ENCODE results near the gene SNAP25. TPM values are rescaled to one million over a fixed set of nuclear protein-coding genes. Genes with fewer than 3 reads are reported as not detected.

The SNAP25 gene
- total and polyA plus RNA-seq, 2 donors = 0.42 to 2.0 TPM

DNA sequence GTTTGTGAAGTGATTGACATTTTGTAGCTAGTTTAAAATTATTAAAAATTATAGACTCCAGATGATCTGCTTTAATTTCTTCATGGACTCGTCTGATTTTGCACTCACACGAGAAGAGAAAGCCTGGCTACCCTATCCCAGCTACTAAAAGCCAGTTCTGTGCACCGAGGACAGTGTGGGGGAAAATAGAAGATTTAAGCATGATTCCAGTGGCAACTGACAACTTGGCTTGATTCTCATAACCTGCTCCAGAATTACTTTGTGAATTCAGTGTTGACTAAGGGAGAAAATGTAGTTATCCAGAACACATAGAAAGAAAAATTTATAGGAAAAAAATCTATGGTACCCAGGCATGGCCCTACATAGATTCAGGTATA lies 88.7 kb downstream of the SNAP25 start:
- WGBS = 8% methylated on average over 3 of the region's 3 CpGs
- H3K4me1 ChIP-seq (ENCODE audit: control insufficient read depth in 2 of 2, insufficient read depth in 2 of 2, low read length in 2 of 2) = no peaks in the 10 kb centered on the region
- H3K27ac ChIP-seq (ENCODE audit: low read depth in 1 of 2, low read length in 1 of 2) = no peak overlapping the region
- no peaks in the 10 kb centered on the region for H3K36me3 ChIP-seq (ENCODE audit: control insufficient read depth in 2 of 2, insufficient read depth in 2 of 2, low read length in 1 of 2)
- H3K9me3 ChIP-seq (ENCODE audit: control insufficient read depth in 2 of 2, insufficient read depth in 1 of 2, low read length in 1 of 2) = no peaks in the 10 kb centered on the region
- H3K27me3 ChIP-seq (ENCODE audit: control insufficient read depth in 2 of 2, insufficient read depth in 1 of 2, low read length in 1 of 2) = no peaks in the 10 kb centered on the region
- DNase-seq (ENCODE audit: low read depth in 6 of 9, low spot score in 9 of 9) = no peak
- no peak overlapping the region for H3K4me3 ChIP-seq (ENCODE audit: low read length in 2 of 2)

DNA sequence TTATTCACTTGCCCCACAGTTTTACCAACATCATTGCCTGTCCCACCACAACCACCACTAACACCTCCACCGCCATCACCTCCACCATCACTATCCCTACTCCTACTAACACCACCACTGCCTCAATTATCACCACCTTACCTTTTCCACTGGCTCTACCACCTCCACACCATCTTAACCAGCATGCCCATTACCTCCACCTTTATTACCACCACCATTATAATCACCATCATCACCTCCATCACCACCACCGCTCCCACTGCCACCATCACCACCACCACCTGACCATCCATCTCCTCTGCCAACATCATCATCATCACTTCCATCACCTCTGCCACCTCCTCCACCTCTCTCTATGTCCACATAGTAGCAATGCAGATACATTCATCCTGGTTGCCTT lies 90.0 kb downstream of the SNAP25 start:
- no peaks in the 10 kb centered on the region for H3K36me3 ChIP-seq (ENCODE audit: control insufficient read depth in 2 of 2, insufficient read depth in 2 of 2, low read length in 1 of 2)
- H3K4me1 ChIP-seq (ENCODE audit: control insufficient read depth in 2 of 2, insufficient read depth in 2 of 2, low read length in 2 of 2) = no peaks in the 10 kb centered on the region
- no peak overlapping the region for H3K4me3 ChIP-seq (ENCODE audit: low read length in 2 of 2)
- no peak for DNase-seq (ENCODE audit: low read depth in 6 of 9, low spot score in 9 of 9)
- no peaks in the 10 kb centered on the region for H3K27me3 ChIP-seq (ENCODE audit: control insufficient read depth in 2 of 2, insufficient read depth in 1 of 2, low read length in 1 of 2)
- H3K27ac ChIP-seq (ENCODE audit: low read depth in 1 of 2, low read length in 1 of 2) = no peak overlapping the region
- H3K9me3 ChIP-seq (ENCODE audit: control insufficient read depth in 2 of 2, insufficient read depth in 1 of 2, low read length in 1 of 2) = no peaks in the 10 kb centered on the region
- WGBS = 74% methylated on average over 2 of the region's 2 CpGs

DNA sequence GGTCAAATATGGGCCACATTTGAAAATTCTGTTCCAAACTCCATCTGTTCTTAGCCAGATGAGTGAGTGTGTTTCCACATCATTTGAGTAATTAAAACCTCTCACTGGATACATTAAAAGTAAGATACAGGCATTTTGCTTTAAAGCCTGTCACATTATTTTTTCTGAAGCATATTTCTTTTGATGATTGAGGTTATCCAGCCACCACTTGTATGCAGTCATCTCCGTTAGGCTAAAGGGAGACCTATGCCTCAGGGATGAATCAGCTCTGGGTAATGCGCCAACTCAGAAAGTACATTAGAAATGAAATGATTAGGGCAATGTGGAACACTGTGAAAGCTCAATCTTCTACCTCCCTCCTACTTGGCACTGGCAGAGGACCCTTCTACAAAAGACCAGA lies 90.7 kb downstream of the SNAP25 start:
- no peak overlapping the region for H3K4me3 ChIP-seq (ENCODE audit: low read length in 2 of 2)
- no peaks in the 10 kb centered on the region for H3K27me3 ChIP-seq (ENCODE audit: control insufficient read depth in 2 of 2, insufficient read depth in 1 of 2, low read length in 1 of 2)
- H3K4me1 ChIP-seq (ENCODE audit: control insufficient read depth in 2 of 2, insufficient read depth in 2 of 2, low read length in 2 of 2) = no peaks in the 10 kb centered on the region
- H3K9me3 ChIP-seq (ENCODE audit: control insufficient read depth in 2 of 2, insufficient read depth in 1 of 2, low read length in 1 of 2) = no peaks in the 10 kb centered on the region
- DNase-seq (ENCODE audit: low read depth in 6 of 9, low spot score in 9 of 9) = no peak
- H3K27ac ChIP-seq (ENCODE audit: low read depth in 1 of 2, low read length in 1 of 2) = no peak overlapping the region
- H3K36me3 ChIP-seq (ENCODE audit: control insufficient read depth in 2 of 2, insufficient read depth in 2 of 2, low read length in 1 of 2) = no peaks in the 10 kb centered on the region
- WGBS = 93% methylated on average over 2 of the region's 2 CpGs

DNA sequence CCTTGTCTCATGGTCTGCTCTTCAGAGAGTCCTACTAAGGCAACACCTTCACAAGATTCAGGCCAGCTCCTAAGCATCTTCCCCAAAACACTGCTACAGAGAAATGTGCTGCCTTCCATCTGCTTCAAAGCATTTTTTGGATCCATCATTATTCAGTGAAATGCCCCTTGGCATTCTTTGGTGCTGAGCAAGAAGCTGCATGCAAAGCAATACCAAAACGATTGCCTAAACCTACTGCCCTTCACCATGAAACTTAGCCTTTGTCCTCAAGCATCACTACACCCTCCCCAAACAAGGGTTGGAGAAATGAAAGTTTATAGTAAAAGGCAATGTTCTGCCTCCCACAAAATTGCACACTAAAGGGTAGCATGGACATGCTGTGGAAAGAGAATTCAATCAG lies 93.5 kb downstream of the SNAP25 start:
- H3K27ac ChIP-seq (ENCODE audit: low read depth in 1 of 2, low read length in 1 of 2) = no peak overlapping the region
- H3K27me3 ChIP-seq (ENCODE audit: control insufficient read depth in 2 of 2, insufficient read depth in 1 of 2, low read length in 1 of 2) = no peaks in the 10 kb centered on the region
- no peak for DNase-seq (ENCODE audit: low read depth in 6 of 9, low spot score in 9 of 9)
- WGBS = 88% methylated on average over 1 of the region's 1 CpG
- no peaks in the 10 kb centered on the region for H3K4me1 ChIP-seq (ENCODE audit: control insufficient read depth in 2 of 2, insufficient read depth in 2 of 2, low read length in 2 of 2)
- no peak overlapping the region for H3K4me3 ChIP-seq (ENCODE audit: low read length in 2 of 2)
- H3K9me3 ChIP-seq (ENCODE audit: control insufficient read depth in 2 of 2, insufficient read depth in 1 of 2, low read length in 1 of 2) = no peaks in the 10 kb centered on the region
- H3K36me3 ChIP-seq (ENCODE audit: control insufficient read depth in 2 of 2, insufficient read depth in 2 of 2, low read length in 1 of 2) = no peaks in the 10 kb centered on the region

DNA sequence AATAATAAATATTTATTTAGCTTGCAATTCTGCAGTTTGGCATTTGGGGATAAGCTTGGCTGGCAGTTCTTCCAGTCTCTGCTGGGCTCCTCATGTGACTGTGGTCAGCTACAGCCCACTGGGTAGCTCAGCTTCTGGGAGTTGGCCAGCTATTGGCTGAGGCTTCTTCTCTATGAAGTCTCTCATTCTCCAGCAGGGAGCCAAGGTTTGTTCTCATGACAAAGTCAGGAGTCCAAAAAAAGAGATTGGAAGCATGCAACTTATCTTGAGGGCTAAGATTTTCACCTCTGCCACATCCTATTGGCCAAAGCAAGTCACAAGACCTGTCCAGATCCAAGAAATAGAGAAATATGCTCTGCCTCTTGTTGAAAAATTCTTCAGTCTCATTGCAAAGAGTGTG lies 94.6 kb downstream of the SNAP25 start:
- Histone ChIP-seq H3K27ac (ENCODE audit: low read depth in 1 of 2, low read length in 1 of 2) (no peak overlapping the region), H3K4me3 (ENCODE audit: low read length in 2 of 2) (no peak overlapping the region), H3K27me3 (ENCODE audit: control insufficient read depth in 2 of 2, insufficient read depth in 1 of 2, low read length in 1 of 2) (no peaks in the 10 kb centered on the region), H3K9me3 (ENCODE audit: control insufficient read depth in 2 of 2, insufficient read depth in 1 of 2, low read length in 1 of 2) (no peaks in the 10 kb centered on the region), H3K4me1 (ENCODE audit: control insufficient read depth in 2 of 2, insufficient read depth in 2 of 2, low read length in 2 of 2) (no peaks in the 10 kb centered on the region), H3K36me3 (ENCODE audit: control insufficient read depth in 2 of 2, insufficient read depth in 2 of 2, low read length in 1 of 2) (no peaks in the 10 kb centered on the region)
- no peak for DNase-seq (ENCODE audit: low read depth in 6 of 9, low spot score in 9 of 9)

DNA sequence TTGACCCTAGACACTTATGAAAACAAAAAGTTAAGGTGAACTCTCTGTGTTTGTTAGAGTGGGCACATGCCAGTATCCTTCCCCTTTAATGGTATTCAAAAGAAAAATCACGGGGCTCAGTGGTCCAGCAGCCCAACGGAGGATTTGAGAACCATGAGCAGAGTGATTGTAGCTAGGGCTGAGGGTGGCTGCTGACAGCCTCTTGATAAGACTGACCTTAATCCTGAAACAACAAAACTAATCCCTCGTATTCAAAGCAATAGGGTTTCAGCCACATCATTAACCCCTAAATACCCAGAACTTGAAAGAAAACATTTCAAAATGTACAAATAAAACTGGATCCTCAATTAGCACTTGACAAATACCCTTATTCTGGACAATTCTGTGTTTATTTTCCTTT lies 95.1 kb downstream of the SNAP25 start:
- Histone ChIP-seq H3K36me3 (ENCODE audit: control insufficient read depth in 2 of 2, insufficient read depth in 2 of 2, low read length in 1 of 2) (no peaks in the 10 kb centered on the region), H3K4me1 (ENCODE audit: control insufficient read depth in 2 of 2, insufficient read depth in 2 of 2, low read length in 2 of 2) (no peaks in the 10 kb centered on the region), H3K9me3 (ENCODE audit: control insufficient read depth in 2 of 2, insufficient read depth in 1 of 2, low read length in 1 of 2) (no peaks in the 10 kb centered on the region), H3K27ac (ENCODE audit: low read depth in 1 of 2, low read length in 1 of 2) (no peak overlapping the region), H3K4me3 (ENCODE audit: low read length in 2 of 2) (no peak overlapping the region), H3K27me3 (ENCODE audit: control insufficient read depth in 2 of 2, insufficient read depth in 1 of 2, low read length in 1 of 2) (no peaks in the 10 kb centered on the region)
- 86% methylated on average over 3 of the region's 3 CpGs for WGBS
- DNase-seq (ENCODE audit: low read depth in 6 of 9, low spot score in 9 of 9) = no peak

DNA sequence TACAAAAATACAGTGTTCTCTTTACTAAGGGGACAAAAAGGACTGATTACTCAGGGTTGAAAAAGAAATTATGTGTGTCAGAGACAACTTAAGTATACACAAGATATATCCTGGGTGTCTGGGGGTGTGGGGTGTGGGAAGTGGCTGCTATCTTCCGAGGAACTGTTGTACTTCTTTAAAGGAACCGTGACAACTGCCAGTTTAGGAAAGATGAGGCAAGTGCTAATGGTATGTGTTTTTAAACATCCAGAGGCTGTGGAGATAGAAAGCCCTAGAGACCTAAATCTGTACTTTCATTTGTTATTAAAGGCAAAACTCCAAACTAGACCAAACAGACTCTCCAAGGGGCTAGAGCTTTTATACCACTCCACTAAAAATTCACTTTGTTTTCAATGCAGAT lies 95.6 kb downstream of the SNAP25 start:
- Histone ChIP-seq H3K36me3 (ENCODE audit: control insufficient read depth in 2 of 2, insufficient read depth in 2 of 2, low read length in 1 of 2) (no peaks in the 10 kb centered on the region), H3K27me3 (ENCODE audit: control insufficient read depth in 2 of 2, insufficient read depth in 1 of 2, low read length in 1 of 2) (no peaks in the 10 kb centered on the region), H3K4me3 (ENCODE audit: low read length in 2 of 2) (no peak overlapping the region), H3K27ac (ENCODE audit: low read depth in 1 of 2, low read length in 1 of 2) (no peak overlapping the region), H3K4me1 (ENCODE audit: control insufficient read depth in 2 of 2, insufficient read depth in 2 of 2, low read length in 2 of 2) (no peaks in the 10 kb centered on the region), H3K9me3 (ENCODE audit: control insufficient read depth in 2 of 2, insufficient read depth in 1 of 2, low read length in 1 of 2) (no peaks in the 10 kb centered on the region)
- whole genome bisulfite sequencing = 94% methylated on average over 2 of the region's 2 CpGs
- no peak for DNase-seq (ENCODE audit: low read depth in 6 of 9, low spot score in 9 of 9)

DNA sequence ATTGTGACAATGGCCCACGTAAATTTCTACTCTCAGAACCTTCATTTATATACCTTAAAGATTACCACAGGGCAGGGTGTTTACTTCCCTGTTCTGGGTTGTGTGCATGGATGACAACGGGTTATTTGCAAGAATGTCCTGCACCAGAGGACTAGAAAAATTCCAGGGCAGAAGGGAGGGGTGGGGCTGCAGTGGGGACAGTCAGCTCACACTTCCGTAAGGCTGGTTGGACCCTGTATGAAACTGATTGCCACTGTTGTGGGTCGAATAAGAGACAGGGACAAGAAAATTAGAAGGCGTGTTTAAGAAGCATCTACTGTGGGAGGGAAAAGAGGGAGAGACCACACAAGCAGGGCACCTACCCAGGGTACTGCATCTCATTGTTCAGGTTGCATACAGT lies 96.5 kb downstream of the SNAP25 start:
- no peaks in the 10 kb centered on the region for H3K36me3 ChIP-seq (ENCODE audit: control insufficient read depth in 2 of 2, insufficient read depth in 2 of 2, low read length in 1 of 2)
- no peaks in the 10 kb centered on the region for H3K9me3 ChIP-seq (ENCODE audit: control insufficient read depth in 2 of 2, insufficient read depth in 1 of 2, low read length in 1 of 2)
- no peak overlapping the region for H3K27ac ChIP-seq (ENCODE audit: low read depth in 1 of 2, low read length in 1 of 2)
- 83% methylated on average over 5 of the region's 5 CpGs for WGBS
- H3K4me1 ChIP-seq (ENCODE audit: control insufficient read depth in 2 of 2, insufficient read depth in 2 of 2, low read length in 2 of 2) = no peaks in the 10 kb centered on the region
- H3K27me3 ChIP-seq (ENCODE audit: control insufficient read depth in 2 of 2, insufficient read depth in 1 of 2, low read length in 1 of 2) = no peaks in the 10 kb centered on the region
- no peak for DNase-seq (ENCODE audit: low read depth in 6 of 9, low spot score in 9 of 9)
- no peak overlapping the region for H3K4me3 ChIP-seq (ENCODE audit: low read length in 2 of 2)

DNA sequence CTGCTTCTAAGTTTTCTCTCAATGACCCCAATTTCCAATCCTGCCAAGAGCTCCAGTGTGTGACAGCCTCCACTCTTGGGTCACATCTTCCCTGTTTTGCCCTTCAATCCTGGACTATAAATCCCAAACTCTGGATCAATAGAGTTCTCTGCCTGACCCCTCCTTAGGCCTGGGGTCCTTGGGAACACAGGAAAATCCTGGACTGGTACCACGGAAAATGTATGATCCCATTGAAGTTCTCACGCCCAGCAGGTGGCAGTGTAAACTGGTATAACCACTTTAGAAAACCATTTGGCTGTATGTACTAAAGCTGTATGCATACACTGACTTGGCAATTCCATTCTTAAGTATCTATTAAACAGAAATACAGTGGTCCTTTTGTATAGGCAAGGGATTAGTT lies 98.0 kb downstream of the SNAP25 start:
- Histone ChIP-seq H3K4me1 (ENCODE audit: control insufficient read depth in 2 of 2, insufficient read depth in 2 of 2, low read length in 2 of 2) (no peaks in the 10 kb centered on the region), H3K27ac (ENCODE audit: low read depth in 1 of 2, low read length in 1 of 2) (no peak overlapping the region), H3K27me3 (ENCODE audit: control insufficient read depth in 2 of 2, insufficient read depth in 1 of 2, low read length in 1 of 2) (no peaks in the 10 kb centered on the region), H3K9me3 (ENCODE audit: control insufficient read depth in 2 of 2, insufficient read depth in 1 of 2, low read length in 1 of 2) (no peaks in the 10 kb centered on the region), H3K36me3 (ENCODE audit: control insufficient read depth in 2 of 2, insufficient read depth in 2 of 2, low read length in 1 of 2) (no peaks in the 10 kb centered on the region), H3K4me3 (ENCODE audit: low read length in 2 of 2) (no peak overlapping the region)
- DNase-seq (ENCODE audit: low read depth in 6 of 9, low spot score in 9 of 9) = no peak
- 97% methylated on average over 2 of the region's 2 CpGs for WGBS

DNA sequence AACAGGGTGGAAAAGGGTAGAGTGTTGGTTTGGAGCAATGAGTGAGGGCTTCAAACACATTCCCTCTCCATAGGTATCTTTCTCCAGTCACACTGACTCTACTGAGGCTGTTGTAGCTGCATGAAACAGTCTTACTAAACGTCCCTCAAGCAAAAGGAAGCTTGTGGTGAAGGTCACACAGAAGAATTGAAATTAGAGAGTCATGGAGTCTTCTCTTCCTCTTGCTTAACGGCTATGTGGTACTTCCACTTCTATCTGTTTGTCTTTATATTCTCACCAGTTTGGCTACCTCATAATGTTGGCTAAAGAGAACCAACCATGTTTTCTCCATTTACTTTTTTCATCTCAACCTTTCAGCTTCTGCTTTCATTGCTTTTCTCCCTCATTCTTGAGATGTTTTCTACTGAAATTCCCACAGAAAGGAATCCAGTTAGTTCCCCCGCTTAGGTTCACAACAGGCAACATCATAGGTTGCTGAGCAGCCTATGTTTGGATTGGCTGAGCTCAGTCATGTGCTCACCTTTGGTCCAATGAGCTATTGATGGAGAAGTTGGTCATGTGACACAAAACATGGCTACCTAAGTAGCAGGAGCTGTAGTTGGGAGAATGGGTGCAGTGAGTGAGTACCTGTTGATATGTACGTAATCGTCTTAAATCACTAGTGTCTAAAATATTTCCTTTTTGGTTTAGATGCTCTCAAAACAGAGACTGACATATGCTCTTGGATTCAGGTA lies 99.8 kb downstream of the SNAP25 start:
- Histone ChIP-seq H3K36me3 (ENCODE audit: control insufficient read depth in 2 of 2, insufficient read depth in 2 of 2, low read length in 1 of 2) (no peaks in the 10 kb centered on the region), H3K4me3 (ENCODE audit: low read length in 2 of 2) (no peak overlapping the region), H3K9me3 (ENCODE audit: control insufficient read depth in 2 of 2, insufficient read depth in 1 of 2, low read length in 1 of 2) (no peaks in the 10 kb centered on the region), H3K27me3 (ENCODE audit: control insufficient read depth in 2 of 2, insufficient read depth in 1 of 2, low read length in 1 of 2) (no peaks in the 10 kb centered on the region), H3K27ac (ENCODE audit: low read depth in 1 of 2, low read length in 1 of 2) (no peak overlapping the region), H3K4me1 (ENCODE audit: control insufficient read depth in 2 of 2, insufficient read depth in 2 of 2, low read length in 2 of 2) (no peaks in the 10 kb centered on the region)
- no peak for DNase-seq (ENCODE audit: low read depth in 6 of 9, low spot score in 9 of 9)
- WGBS = 63% methylated on average over 5 of the region's 5 CpGs
